ENCODE results near the gene ITIH4. TPM values are rescaled to one million over a fixed set of nuclear protein-coding genes. Genes with fewer than 3 reads are reported as not detected.
A peak's percentile ranks its signal among the peaks of the same experiment; 100 is the strongest.

ITIH4 gene
- total and polyA plus RNA-seq, 2 of the 13 experiments (the other 11 are each of a cell fraction or from before 2014, with no cell fraction given) = 2.7 to 5.3 TPM

DNA sequence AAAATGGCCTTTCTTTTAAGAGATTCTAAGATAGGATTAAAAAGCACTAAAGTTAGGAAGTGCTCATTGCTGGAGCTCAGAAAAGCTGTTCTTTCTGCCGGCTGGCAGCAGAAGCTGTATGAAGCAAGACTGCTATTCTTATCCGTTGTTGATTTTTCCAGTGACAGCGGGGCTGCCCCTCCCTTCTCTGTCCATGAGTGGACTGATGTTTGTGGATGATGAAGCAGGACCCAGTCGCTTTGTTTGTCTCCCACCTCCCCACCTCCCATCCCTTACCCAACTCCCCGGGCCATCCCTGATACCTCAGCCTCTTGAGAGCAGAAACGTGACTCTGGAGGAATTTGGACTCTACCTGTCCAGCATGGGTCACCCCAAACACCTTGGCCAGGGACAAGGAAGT is 14.7 kb upstream of the ITIH4 start (continued):
- TF ChIP-seq, protein P1, sequence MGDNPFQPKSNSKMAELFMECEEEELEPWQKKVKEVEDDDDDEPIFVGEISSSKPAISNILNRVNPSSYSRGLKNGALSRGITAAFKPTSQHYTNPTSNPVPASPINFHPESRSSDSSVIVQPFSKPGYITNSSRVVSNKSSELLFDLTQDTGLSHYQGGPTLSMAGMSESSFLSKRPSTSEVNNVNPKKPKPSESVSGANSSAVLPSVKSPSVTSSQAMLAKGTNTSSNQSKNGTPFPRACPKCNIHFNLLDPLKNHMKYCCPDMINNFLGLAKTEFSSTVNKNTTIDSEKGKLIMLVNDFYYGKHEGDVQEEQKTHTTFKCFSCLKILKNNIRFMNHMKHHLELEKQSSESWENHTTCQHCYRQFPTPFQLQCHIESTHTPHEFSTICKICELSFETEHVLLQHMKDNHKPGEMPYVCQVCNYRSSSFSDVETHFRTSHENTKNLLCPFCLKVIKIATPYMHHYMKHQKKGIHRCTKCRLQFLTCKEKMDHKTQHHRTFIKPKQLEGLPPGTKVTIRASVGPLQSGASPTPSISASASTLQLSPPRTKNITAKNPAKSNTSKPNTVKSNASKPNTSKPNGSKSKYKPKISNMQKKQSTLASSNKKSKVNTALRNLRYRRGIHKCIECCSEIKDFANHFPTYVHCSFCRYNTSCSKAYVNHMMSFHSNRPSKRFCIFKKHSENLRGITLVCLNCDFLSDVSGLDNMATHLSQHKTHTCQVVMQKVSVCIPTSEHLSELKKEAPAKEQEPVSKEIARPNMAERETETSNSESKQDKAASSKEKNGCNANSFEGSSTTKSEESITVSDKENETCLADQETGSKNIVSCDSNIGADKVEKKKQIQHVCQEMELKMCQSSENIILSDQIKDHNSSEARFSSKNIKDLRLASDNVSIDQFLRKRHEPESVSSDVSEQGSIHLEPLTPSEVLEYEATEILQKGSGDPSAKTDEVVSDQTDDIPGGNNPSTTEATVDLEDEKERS (CRISPR knock-in tag; IDR thresholded peaks at IDR 0.05) = no peak
- TF ChIP-seq NFRKB (IDR thresholded peaks at IDR 0.05) = no peak
- no peak for TF ChIP-seq PHF20 (CRISPR knock-in tag; IDR thresholded peaks at IDR 0.05)
- TF ChIP-seq DMTF1 (CRISPR knock-in tag; IDR thresholded peaks at IDR 0.05) = no peak
- no peak for TF ChIP-seq ZNF883 (CRISPR knock-in tag; IDR thresholded peaks at IDR 0.05; ENCODE audit: not compliant biosample characterization)
- TF ChIP-seq ZNF83 (CRISPR knock-in tag; IDR thresholded peaks at IDR 0.05; ENCODE audit: borderline replicate concordance) = no peak
- TF ChIP-seq, protein P2, sequence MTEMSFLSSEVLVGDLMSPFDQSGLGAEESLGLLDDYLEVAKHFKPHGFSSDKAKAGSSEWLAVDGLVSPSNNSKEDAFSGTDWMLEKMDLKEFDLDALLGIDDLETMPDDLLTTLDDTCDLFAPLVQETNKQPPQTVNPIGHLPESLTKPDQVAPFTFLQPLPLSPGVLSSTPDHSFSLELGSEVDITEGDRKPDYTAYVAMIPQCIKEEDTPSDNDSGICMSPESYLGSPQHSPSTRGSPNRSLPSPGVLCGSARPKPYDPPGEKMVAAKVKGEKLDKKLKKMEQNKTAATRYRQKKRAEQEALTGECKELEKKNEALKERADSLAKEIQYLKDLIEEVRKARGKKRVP (CRISPR knock-in tag; IDR thresholded peaks at IDR 0.05) = peak in 1 of 2 experiments; percentile 37; a peak in 1 of 4 replicates
- TF ChIP-seq HOXA5 (CRISPR knock-in tag; IDR thresholded peaks at IDR 0.05) = no peak
- TF ChIP-seq GABPA (IDR thresholded peaks at IDR 0.05; ENCODE audit: low read depth, low read length) = no peak
- no peak for TF ChIP-seq GABPA (CRISPR knock-in tag; IDR thresholded peaks at IDR 0.05; ENCODE audit: low read depth)
- TF ChIP-seq ZNF816 (CRISPR knock-in tag; IDR thresholded peaks at IDR 0.05; ENCODE audit: borderline replicate concordance) = no peak
- TF ChIP-seq ZHX2 (IDR thresholded peaks at IDR 0.05; ENCODE audit: low read depth) = no peak
- TF ChIP-seq ZHX2 (CRISPR knock-in tag; IDR thresholded peaks at IDR 0.05; ENCODE audit: borderline replicate concordance) = no peak

Measured in HepG2 (cell line).